SK-MEL-5 (cell line): ENCODE data around the gene OR4K2. TPM values are rescaled to one million over a fixed set of nuclear protein-coding genes. Genes with fewer than 3 reads are reported as not detected.

ENCODE experiments used
- DNase-seq: peaks from one replicate; pipeline ENCODE4 v3.0.0-alpha.2; 2016; ENCODE audit warnings: low read depth, low spot score
- in situ Hi-C: cut with HindIII; loops from 2 replicates; pipeline ENCODE4 v1.10.0; 2016; ENCODE audit warnings: low sequenced_read_pairs, high pct_unique_total_duplicates, low pct_unique_long_range_greater_than_20kb
- total RNA-seq: library from RNA; depleted of rRNA; stranded (reverse); fragments of >200 nt; shearing (Covaris generic); gene quantifications from 2 replicates; pipeline ENCODE4 v1.2.3, GENCODE V29; 2014; rRNA removed

OR4K2 gene
- total RNA-seq, 1 experiment from 2014 or later, result not detected

DNA sequence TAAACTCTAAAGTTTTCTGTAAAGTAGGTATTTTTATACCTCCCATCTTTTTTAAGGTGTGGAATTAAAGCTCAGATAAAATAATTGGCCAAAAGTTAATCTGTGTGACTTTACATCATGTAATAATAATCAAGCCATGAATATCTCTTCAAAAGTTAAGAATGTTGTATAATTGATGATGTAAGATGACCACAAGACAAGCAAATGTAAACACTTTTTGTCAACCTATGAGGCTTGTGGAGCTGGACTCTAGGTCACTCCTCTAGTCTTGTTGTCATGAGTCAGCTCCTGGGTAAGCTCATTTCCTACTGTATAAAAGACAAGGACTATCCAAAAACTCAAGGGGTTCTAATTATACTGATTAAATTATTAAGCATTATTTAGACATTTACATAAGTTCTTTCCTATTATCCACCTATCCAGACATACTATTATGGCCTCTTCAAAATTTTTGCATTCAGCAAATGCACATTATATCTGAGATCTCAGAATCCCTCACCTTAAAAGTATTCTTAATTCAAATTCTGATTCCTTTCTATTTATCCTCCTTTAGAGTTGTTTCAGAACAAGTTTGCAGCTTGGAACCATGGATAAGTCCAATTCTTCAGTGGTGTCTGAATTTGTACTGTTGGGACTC lies 45.2 kb downstream of the OR4K2 start, which contains the start of gene OR4K5:
Gene OR4K5, plus strand, starts transcription at position 587 of the 637 bp plus-strand sequence. Its CDS starts 0 bp downstream, at position 587.
- in situ Hi-C loops, result no loop called here
- DNase-seq, result no peak

- in situ Hi-C loops, result no loop called here
- no peak for DNase-seq
These were observed 55.7 kb downstream of the OR4K2 start, which contains the start of gene OR4K1 for GRCh38 chr14:19930617-19931016. TSS of gene OR4K1 (plus strand) at chr14:19930917. CDS start at chr14:19935667, 4,750 bp downstream.

Other genes with a start within 250 kb of the OR4K2 start
- gene OR11H2, start 161.3 kb upstream of the OR4K2 start, total RNA-seq, result not detected in 2 replicates
- gene OR4Q3, start 131.6 kb upstream of the OR4K2 start, total RNA-seq, result not detected in 2 replicates
- gene OR4M1, start 101.6 kb upstream of the OR4K2 start, total RNA-seq, result 0.03 TPM in 1 of 2 replicates, not detected in the other
- gene OR4N2, start 71.4 kb upstream of the OR4K2 start, total RNA-seq, result not detected in 2 replicates
- gene OR4K5, start 45.5 kb downstream of the OR4K2 start, total RNA-seq, result not detected in 2 replicates
- not detected in 2 replicates for gene OR4K1, start 55.8 kb downstream of the OR4K2 start, total RNA-seq
- gene OR4K15, start 100.4 kb downstream of the OR4K2 start, total RNA-seq, result not detected in 2 replicates
- gene OR4Q2, start 127.0 kb downstream of the OR4K2 start, total RNA-seq, result not detected in 2 replicates
- not detected in 2 replicates for gene OR4K14, start 144.2 kb downstream of the OR4K2 start, total RNA-seq
- not detected in 2 replicates for gene OR4K13, start 160.9 kb downstream of the OR4K2 start, total RNA-seq
- gene OR4L1, start 184.9 kb downstream of the OR4K2 start, total RNA-seq, result not detected in 2 replicates
- gene OR4K17, start 235.6 kb downstream of the OR4K2 start, total RNA-seq, result not detected in 2 replicates